WERI-Rb-1 (cell line): ENCODE results near the gene MRPL34.

Source experiments
- DNase-seq: peaks from one replicate; pipeline ENCODE4 v3.0.0-alpha.2; 2020
- H3K27ac ChIP-seq: fragments of 250-450 bp; sonication (Bioruptor Pico); 2 replicates; pipeline ENCODE4 v1.5.1; 2020; ENCODE audit warnings: mild to moderate bottlenecking, moderate library complexity
- H3K27me3 ChIP-seq: fragments of 250-450 bp; sonication (Bioruptor Pico); 2 replicates; pipeline ENCODE4 v1.5.1; 2021; ENCODE audit warnings: mild to moderate bottlenecking, low read depth, moderate library complexity; ENCODE audit not compliant: insufficient read depth, severe bottlenecking
- H3K36me3 ChIP-seq: fragments of 250-450 bp; sonication (Bioruptor Pico); 2 replicates; pipeline ENCODE4 v1.5.1; 2020; ENCODE audit warnings: mild to moderate bottlenecking, moderate library complexity
- H3K4me3 ChIP-seq: 2 replicates; pipeline ENCODE4 v1.5.1; 2011; ENCODE audit warnings: low read depth, mild to moderate bottlenecking, control low read depth, low read length
- H3K9me3 ChIP-seq: fragments of 250-450 bp; sonication (Bioruptor Pico); 2 replicates; pipeline ENCODE4 v1.5.1; 2021; ENCODE audit warnings: mild to moderate bottlenecking, moderate library complexity; ENCODE audit not compliant: severe bottlenecking
- TF ChIP-seq, protein P1 (sequence below): IDR thresholded peaks from 2 replicates; pipeline ENCODE4 v1.5.1; 2011; ENCODE audit warnings: low read depth, mild to moderate bottlenecking, control low read depth, inconsistent platforms, low read length

The MRPL34 gene

DNA sequence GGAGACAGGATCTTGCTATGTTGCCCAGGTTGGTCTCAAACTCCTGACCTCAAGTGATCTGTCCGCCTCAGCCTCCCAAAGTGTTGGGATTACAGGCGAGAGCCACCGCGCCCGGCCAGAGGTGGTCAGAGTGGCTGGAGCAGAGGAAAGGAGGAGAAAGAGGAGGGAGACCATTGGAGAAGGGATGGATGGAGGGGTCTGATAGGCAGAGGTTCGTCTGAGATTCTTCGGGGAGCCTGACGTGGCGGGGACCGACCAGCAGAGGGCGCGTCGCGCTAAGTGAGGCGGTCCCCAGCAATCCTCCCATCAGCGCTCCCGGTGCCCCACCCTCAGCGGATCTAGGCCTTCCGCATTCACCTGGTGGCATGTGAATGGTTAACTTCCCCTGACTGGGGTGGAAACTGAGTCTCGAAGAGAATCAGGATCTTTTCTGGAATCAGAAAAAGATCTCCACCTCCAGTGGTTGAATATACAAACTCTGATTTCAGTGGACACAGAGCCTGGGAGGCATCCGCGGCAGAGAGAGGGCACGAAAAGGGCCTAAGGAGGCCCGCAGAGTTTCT lies 40.5 kb downstream of the MRPL34 start:
- peak; percentile 75 for DNase-seq
- TF ChIP-seq, protein P1, sequence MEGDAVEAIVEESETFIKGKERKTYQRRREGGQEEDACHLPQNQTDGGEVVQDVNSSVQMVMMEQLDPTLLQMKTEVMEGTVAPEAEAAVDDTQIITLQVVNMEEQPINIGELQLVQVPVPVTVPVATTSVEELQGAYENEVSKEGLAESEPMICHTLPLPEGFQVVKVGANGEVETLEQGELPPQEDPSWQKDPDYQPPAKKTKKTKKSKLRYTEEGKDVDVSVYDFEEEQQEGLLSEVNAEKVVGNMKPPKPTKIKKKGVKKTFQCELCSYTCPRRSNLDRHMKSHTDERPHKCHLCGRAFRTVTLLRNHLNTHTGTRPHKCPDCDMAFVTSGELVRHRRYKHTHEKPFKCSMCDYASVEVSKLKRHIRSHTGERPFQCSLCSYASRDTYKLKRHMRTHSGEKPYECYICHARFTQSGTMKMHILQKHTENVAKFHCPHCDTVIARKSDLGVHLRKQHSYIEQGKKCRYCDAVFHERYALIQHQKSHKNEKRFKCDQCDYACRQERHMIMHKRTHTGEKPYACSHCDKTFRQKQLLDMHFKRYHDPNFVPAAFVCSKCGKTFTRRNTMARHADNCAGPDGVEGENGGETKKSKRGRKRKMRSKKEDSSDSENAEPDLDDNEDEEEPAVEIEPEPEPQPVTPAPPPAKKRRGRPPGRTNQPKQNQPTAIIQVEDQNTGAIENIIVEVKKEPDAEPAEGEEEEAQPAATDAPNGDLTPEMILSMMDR: peak; percentile 98
- Histone ChIP-seq H3K9me3 (no peaks in the 10 kb centered on the region), H3K4me3 (no peak overlapping the region), H3K36me3 (peaks cover 12% of the 10 kb centered on the region), H3K27me3 (no peaks in the 10 kb centered on the region), H3K27ac (no peak overlapping the region)

DNA sequence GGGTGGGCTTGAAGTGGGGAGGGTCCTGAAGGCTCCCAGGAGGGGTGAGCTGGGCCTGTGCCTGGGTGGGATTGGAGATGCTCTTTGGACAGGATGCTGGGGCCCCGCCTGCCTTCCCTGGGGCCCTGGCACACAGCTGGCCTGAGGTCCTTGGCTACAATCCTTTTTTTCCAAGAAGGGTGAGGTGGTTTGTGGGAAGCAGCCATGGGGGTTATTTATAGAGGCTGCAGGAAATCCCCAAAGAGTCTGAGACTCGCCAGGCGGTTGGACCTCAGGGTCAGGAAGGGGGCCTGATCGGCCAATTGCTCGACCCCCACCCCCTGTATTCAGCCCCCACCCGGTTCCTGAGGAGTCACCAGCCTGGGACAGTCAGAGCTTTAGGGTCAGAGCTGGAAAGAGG lies 41.7 kb downstream of the MRPL34 start:
- TF ChIP-seq, protein P1: no peak
- H3K27ac ChIP-seq: no peak overlapping the region
- no peaks in the 10 kb centered on the region for H3K27me3 ChIP-seq
- no peaks in the 10 kb centered on the region for H3K9me3 ChIP-seq
- peaks cover 3% of the 10 kb centered on the region for H3K36me3 ChIP-seq
- no peak overlapping the region for H3K4me3 ChIP-seq
- DNase-seq: no peak

DNA sequence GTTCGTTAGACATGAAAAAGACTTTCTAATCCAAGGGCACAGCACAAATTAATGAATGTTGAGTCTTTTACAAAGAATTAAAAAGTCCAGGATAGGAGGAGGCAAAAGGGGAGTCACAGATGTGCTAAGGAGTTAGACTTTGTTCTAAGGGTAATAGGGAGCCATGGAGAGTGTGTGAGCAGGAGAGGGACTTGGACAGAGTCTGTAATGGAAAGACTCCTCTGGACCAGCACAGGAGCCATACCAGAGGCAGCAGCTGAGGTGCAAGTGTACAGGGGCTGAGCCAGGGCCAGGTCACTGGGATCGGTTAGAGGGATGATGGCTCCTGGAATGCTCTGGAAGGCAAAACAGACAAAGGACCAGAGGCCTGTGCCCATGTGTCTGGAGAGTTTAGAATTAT lies 42.2 kb downstream of the MRPL34 start:
- DNase-seq: no peak
- Histone ChIP-seq H3K27me3 (no peaks in the 10 kb centered on the region), H3K9me3 (no peaks in the 10 kb centered on the region), H3K4me3 (no peak overlapping the region), H3K36me3 (no peaks in the 10 kb centered on the region; the same call in 1 of the 2 replicates), H3K27ac (no peak overlapping the region)
- TF ChIP-seq, protein P1: no peak

DNA sequence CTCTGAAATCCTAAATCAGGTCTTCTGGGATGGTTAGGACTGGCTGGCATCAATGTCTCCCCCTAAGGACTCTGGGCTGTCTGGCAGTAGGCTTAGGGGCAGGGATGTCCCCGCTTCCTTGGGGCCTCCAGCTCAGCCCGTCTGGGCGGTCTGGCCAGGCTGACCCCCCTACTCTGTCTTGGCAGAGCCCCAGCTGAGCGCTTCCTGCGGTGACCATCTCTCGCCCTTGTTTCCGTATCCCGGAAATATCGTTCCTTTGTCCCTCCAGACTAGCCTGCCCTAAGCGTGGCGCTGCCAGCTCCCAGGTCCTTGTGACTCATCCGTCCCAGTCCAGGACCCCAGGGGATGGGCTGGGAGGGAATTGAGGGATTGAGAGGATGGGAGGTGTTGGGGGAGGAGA lies 43.0 kb downstream of the MRPL34 start:
- H3K27me3 ChIP-seq: no peaks in the 10 kb centered on the region
- DNase-seq: no peak
- H3K27ac ChIP-seq: no peak overlapping the region
- TF ChIP-seq, protein P1: no peak
- no peaks in the 10 kb centered on the region for H3K9me3 ChIP-seq
- no peak overlapping the region for H3K4me3 ChIP-seq
- no peaks in the 10 kb centered on the region; the same call in 1 of the 2 replicates for H3K36me3 ChIP-seq

DNA sequence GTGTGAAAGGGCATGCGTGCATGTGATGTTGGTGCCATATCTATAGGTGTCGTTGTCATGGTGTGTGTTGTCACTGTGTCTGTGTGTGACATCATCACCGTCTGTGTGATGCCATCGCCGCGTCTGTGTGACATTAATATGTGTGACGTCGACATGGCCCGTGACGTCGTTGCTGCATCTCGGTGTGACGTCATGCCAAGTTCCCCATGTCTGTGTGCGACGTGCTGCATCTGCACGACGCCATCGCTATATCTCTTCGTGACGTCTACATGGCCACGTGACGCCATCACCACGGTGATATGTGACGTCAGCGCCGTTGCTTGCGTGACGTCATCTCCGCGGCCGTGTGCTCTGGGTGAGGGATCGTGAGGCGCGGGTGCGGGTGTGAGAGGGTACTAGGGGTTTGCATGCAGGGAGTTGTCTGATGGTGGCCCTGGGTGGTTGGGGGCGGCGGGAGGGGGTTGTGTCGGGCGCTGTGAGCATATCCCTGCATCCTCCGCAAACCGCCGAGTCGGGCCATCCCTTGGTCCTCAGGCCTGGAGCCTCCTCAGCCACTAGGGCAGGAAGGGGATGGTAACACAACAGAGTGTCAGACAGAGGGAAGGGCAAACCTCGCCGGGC lies 46.3 kb downstream of the MRPL34 start:
- H3K4me3 ChIP-seq: no peak overlapping the region
- no peaks in the 10 kb centered on the region for H3K27me3 ChIP-seq
- no peaks in the 10 kb centered on the region for H3K9me3 ChIP-seq
- TF ChIP-seq, protein P1: no peak
- H3K36me3 ChIP-seq: no peaks in the 10 kb centered on the region
- no peak for DNase-seq
- no peak overlapping the region for H3K27ac ChIP-seq
